Chondrocyte (in vitro differentiated cells): ENCODE results near the gene JAK1. TPM values are rescaled to one million over a fixed set of nuclear protein-coding genes. Genes with fewer than 3 reads are reported as not detected.

Experiments used
- DNase-seq: peaks from one replicate; pipeline ENCODE4 v3.0.0; 2021; ENCODE audit warnings: mixed read lengths, low spot score
- H3K27ac Mint-ChIP-seq: one replicate; pipeline ENCODE4 v1.8.0; 2021; ENCODE audit warnings: mild to moderate bottlenecking, moderate library complexity, mixed read lengths; ENCODE audit not compliant: unreplicated experiment
- H3K27me3 Mint-ChIP-seq: 2 replicates; pipeline ENCODE4 v1.8.0; 2021; ENCODE audit warnings: low read depth, mixed read lengths
- H3K36me3 Mint-ChIP-seq: 2 replicates; pipeline ENCODE4 v1.8.0; 2021; ENCODE audit warnings: low read depth, mixed read lengths
- H3K4me1 Mint-ChIP-seq: 2 replicates; pipeline ENCODE4 v1.8.0; 2021; ENCODE audit warnings: low read depth, mild to moderate bottlenecking, mixed read lengths
- H3K4me3 Mint-ChIP-seq: one replicate; pipeline ENCODE4 v1.8.0; 2021; ENCODE audit warnings: mild to moderate bottlenecking, moderate library complexity, mixed read lengths; ENCODE audit not compliant: unreplicated experiment
- H3K9me3 Mint-ChIP-seq: 2 replicates; pipeline ENCODE4 v1.8.0; 2021; ENCODE audit warnings: low read depth, mixed read lengths
- CTCF ChIP-seq: fragments of 200-600 bp; sonication (generic); IDR thresholded peaks from 2 replicates; pipeline ENCODE4 v1.5.0; 2021; ENCODE audit warnings: antibody characterized with exemption, mild to moderate bottlenecking, moderate library complexity
- total RNA-seq: library from RNA; stranded (reverse); gene quantifications from 3 replicates; pipeline ENCODE4 v1.2.1, GENCODE V29; 2021

Gene JAK1
- total RNA-seq, 1 donor from 2014 or later: 112 TPM

- H3K27me3 Mint-ChIP-seq: no peaks in the 10 kb centered on the region
- no peak overlapping the region for H3K27ac Mint-ChIP-seq
- no peaks in the 10 kb centered on the region for H3K9me3 Mint-ChIP-seq
- no peak for TF ChIP-seq CTCF
- peaks cover 54% of the 10 kb centered on the region for H3K36me3 Mint-ChIP-seq
- no peak overlapping the region for H3K4me3 Mint-ChIP-seq
- H3K4me1 Mint-ChIP-seq: no peaks in the 10 kb centered on the region
- no peak for DNase-seq
Observed at GRCh38 chr1:64855557-64855956, 110.8 kb downstream of the JAK1 start.

GRCh38 chr1:64854674-64855073 is 111.7 kb downstream of the JAK1 start:
- no peak overlapping the region for H3K27ac Mint-ChIP-seq
- no peaks in the 10 kb centered on the region for H3K27me3 Mint-ChIP-seq
- TF ChIP-seq CTCF: no peak
- no peaks in the 10 kb centered on the region for H3K9me3 Mint-ChIP-seq
- H3K4me1 Mint-ChIP-seq: no peaks in the 10 kb centered on the region
- H3K36me3 Mint-ChIP-seq: peaks cover 55% of the 10 kb centered on the region
- H3K4me3 Mint-ChIP-seq: no peak overlapping the region
- DNase-seq: no peak

DNA sequence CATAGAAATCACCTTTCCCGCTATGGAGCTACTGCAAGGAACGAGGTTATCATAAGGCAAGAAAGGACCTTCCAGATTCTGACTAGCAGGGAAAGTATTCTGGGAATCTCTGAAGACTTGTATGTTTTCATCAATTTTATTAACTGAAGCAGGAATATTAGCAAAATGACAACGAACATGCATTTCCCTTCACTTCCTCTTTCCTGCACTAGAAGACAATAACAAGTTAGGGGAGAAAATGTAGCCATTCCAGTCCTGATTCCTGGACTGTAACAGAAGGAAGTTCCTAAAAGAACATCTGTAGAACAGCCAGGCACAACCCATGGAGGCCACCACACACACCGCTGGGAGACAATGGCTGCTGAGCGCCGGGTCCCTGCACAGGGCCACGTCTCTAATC is 114.7 kb downstream of the JAK1 start:
- Mint-ChIP-seq H3K27ac (no peak overlapping the region), H3K36me3 (peaks cover 43% of the 10 kb centered on the region), H3K4me1 (no peaks in the 10 kb centered on the region)

DNA sequence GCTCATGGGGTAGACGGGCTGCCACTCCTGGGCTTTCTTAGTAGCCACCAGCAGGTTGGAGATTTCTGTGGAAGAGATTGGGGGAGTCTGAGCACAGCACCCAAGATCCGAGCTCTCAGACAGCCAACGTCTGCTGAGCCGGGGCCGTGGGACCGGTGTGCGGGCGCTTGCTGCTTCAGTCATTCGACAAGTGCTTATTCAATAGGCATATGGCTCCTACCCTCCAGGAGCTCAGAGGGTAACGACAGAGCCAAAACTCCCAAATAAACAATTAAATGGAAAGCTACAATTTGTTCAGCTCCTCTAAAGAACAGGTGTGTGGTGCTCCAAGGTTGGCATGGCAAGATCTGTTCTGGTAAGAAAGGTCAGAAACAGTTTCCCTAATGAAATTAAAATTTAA is 115.5 kb downstream of the JAK1 start:
- H3K36me3 Mint-ChIP-seq: peaks cover 46% of the 10 kb centered on the region

More for the DNA sequence above, 114.7 kb downstream of the JAK1 start:
- DNase-seq: no peak
- TF ChIP-seq CTCF: no peak
- Mint-ChIP-seq H3K27me3 (no peaks in the 10 kb centered on the region), H3K9me3 (no peaks in the 10 kb centered on the region), H3K4me3 (no peak overlapping the region)

DNA sequence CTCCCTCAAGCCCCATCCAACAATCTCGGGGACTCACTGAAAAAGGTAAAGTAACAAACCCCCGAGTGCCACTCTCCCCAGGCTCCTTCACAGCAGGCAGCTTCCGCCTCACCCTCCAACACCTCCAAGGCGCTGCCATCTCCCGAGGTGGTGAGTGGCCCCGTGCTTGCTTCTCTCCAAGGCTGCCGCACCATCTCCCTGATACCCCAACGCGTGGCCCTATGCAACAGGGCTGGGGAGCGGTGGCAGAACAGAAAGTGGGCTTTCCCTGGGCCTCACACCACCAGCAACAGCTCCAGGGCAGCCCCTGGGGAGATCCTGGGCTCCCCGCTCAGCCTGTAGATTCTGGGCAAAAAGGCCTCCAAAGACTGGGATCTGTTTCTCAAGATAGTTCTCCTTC is 116.4 kb downstream of the JAK1 start:
- no peak overlapping the region for H3K4me3 Mint-ChIP-seq
- peaks cover 43% of the 10 kb centered on the region for H3K36me3 Mint-ChIP-seq
- H3K9me3 Mint-ChIP-seq: no peaks in the 10 kb centered on the region
- H3K27me3 Mint-ChIP-seq: no peaks in the 10 kb centered on the region
- H3K27ac Mint-ChIP-seq: no peak overlapping the region
- DNase-seq: no peak
- no peak for TF ChIP-seq CTCF
- no peaks in the 10 kb centered on the region for H3K4me1 Mint-ChIP-seq

More for the DNA sequence above, 115.5 kb downstream of the JAK1 start:
- H3K4me1 Mint-ChIP-seq: no peaks in the 10 kb centered on the region
- H3K9me3 Mint-ChIP-seq: no peaks in the 10 kb centered on the region
- H3K27me3 Mint-ChIP-seq: no peaks in the 10 kb centered on the region
- TF ChIP-seq CTCF: no peak
- H3K4me3 Mint-ChIP-seq: no peak overlapping the region
- H3K27ac Mint-ChIP-seq: no peak overlapping the region
- no peak for DNase-seq
